ENCODE data around the gene CIB2.

CIB2 gene

GRCh38 chr15:78131295-78132061, at the start of gene CIB2:
Gene CIB2 (minus strand): TSS chr15:78131445. CDS start chr15:78131215, 230 bp downstream.
- DNase-seq (ENCODE audit: low read depth): peak; percentile 8
- peak within 1 kb of the TSS; percentile 67 for H3K4me3 ChIP-seq (ENCODE audit: low read depth, low read length)
- in situ Hi-C loops (cut with HindIII; ENCODE audit: low sequenced_read_pairs): no loop called here
- peak; percentile 47 for TF ChIP-seq CTCF (IDR thresholded peaks at IDR 0.05; ENCODE audit: low read depth, low read length, missing control alignments)

GRCh38 chr15:78179906-78180305, 48.7 kb upstream of the CIB2 start:
- no peak for DNase-seq (ENCODE audit: low read depth)
- in situ Hi-C loops (cut with HindIII; ENCODE audit: low sequenced_read_pairs): no loop called here
- no peak for TF ChIP-seq CTCF (IDR thresholded peaks at IDR 0.05; ENCODE audit: low read depth, low read length, missing control alignments)
- H3K4me3 ChIP-seq (ENCODE audit: low read depth, low read length): no peak overlapping the region

GRCh38 chr15:78179286-78179840, 48.1 kb upstream of the CIB2 start:
- TF ChIP-seq CTCF (IDR thresholded peaks at IDR 0.05; ENCODE audit: low read depth, low read length, missing control alignments): no peak
- no peak overlapping the region for H3K4me3 ChIP-seq (ENCODE audit: low read depth, low read length)
- in situ Hi-C loops (cut with HindIII; ENCODE audit: low sequenced_read_pairs): no loop called here
- no peak for DNase-seq (ENCODE audit: low read depth)

- DNase-seq (ENCODE audit: low read depth): no peak
- TF ChIP-seq CTCF (IDR thresholded peaks at IDR 0.05; ENCODE audit: low read depth, low read length, missing control alignments): no peak
- no peak overlapping the region for H3K4me3 ChIP-seq (ENCODE audit: low read depth, low read length)
- in situ Hi-C loops (cut with HindIII; ENCODE audit: low sequenced_read_pairs): no loop called here
These were observed 46.8 kb upstream of the CIB2 start for GRCh38 chr15:78178064-78178463.

- DNase-seq (ENCODE audit: low read depth): peak; percentile 5
- peak; percentile 93 for TF ChIP-seq CTCF (IDR thresholded peaks at IDR 0.05; ENCODE audit: low read depth, low read length, missing control alignments)
- no peak overlapping the region for H3K4me3 ChIP-seq (ENCODE audit: low read depth, low read length)
- in situ Hi-C loops (cut with HindIII; ENCODE audit: low sequenced_read_pairs): no loop called here
These were observed 46.2 kb upstream of the CIB2 start for GRCh38 chr15:78177447-78177873.

GRCh38 chr15:78175330-78175729, 44.1 kb upstream of the CIB2 start:
- in situ Hi-C loops (cut with HindIII; ENCODE audit: low sequenced_read_pairs): no loop called here
- no peak for DNase-seq (ENCODE audit: low read depth)

More at GRCh38 chr15:78175330-78175729, 44.1 kb upstream of the CIB2 start:
- TF ChIP-seq CTCF (IDR thresholded peaks at IDR 0.05; ENCODE audit: low read depth, low read length, missing control alignments): no peak
- no peak overlapping the region for H3K4me3 ChIP-seq (ENCODE audit: low read depth, low read length)
